NCI-H774 (cell line): Measurements from ENCODE around the gene PCNP.
"Not testable (repeated sequence)": the region's sequence is repeated elsewhere in the genome, so short reads cannot be mapped to it uniquely, and the experiment has no call there.

Experiments
- DNase-seq: peaks from one replicate; lab custom pipeline; 2025; lab: John Stamatoyannopoulos, UW

The PCNP gene

DNA sequence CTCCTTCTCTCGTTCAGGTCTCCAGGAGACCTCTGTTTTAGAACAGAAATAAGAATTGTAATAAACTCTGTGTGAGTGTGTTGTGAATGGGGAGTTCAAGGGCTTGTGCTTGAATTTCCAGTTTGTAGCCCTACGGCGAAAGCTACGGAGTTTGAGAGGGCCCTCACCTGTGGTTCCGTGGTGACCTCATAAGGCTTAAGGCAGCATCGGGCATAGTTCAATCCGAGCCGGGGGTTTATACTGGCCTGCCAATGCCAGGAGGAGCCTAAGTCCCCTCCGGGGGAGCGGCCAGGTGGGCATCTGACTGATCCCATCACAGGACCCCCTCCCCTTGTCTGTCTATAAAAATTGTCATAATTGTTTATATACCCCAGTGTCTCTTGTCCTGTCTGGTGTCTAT, 59.2 kb downstream of the PCNP start:
- no peak for DNase-seq

DNA sequence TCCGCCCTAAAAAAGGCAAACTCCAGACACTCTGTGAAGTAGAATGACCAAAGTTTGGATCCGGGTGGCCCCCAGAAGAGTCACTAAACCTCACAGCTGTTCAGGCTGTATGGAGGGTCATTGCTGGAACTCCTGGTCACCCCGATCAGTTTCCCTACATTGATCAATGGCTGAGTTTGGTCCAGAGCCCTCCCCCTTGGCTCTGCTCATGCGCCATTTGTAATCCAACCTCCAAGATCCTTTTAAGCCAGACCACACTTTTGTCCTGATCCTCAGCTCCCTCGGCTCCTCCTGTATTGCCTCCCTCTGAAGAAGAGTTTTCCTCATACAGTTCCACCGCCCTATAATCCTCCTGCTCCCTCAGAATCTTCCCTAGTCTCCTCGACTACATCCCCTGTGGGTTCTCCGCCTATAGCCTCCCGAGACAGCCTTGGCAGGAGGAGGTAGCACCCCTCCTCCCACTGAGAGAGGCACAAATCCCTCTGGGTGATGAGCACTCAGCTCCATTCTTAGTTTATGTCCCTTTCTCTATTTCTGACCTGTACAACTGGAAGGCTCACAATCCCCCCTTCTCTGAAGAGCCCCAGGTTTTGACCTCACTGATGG, 60.7 kb downstream of the PCNP start:
- DNase-seq = no peak

DNA sequence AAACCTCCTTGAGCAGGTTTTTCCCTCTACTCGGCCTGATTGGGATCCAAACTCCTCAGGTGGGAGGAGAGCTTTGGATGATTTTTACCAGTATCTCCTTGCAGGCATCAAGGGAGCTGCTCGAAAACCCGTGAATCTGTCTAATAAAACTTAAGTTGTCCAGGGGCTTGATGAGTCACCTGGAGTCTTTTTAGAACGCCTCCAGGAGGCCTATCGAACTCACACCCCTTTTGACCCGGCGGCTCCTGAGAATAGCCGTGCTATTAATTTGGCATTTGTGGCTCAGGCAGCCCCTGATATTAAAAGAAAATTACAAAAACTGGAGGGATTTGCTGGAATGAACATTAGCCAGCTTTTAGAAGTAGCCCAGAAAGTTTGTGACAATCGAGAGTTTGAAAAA, 61.4 kb downstream of the PCNP start:
- no peak for DNase-seq

DNA sequence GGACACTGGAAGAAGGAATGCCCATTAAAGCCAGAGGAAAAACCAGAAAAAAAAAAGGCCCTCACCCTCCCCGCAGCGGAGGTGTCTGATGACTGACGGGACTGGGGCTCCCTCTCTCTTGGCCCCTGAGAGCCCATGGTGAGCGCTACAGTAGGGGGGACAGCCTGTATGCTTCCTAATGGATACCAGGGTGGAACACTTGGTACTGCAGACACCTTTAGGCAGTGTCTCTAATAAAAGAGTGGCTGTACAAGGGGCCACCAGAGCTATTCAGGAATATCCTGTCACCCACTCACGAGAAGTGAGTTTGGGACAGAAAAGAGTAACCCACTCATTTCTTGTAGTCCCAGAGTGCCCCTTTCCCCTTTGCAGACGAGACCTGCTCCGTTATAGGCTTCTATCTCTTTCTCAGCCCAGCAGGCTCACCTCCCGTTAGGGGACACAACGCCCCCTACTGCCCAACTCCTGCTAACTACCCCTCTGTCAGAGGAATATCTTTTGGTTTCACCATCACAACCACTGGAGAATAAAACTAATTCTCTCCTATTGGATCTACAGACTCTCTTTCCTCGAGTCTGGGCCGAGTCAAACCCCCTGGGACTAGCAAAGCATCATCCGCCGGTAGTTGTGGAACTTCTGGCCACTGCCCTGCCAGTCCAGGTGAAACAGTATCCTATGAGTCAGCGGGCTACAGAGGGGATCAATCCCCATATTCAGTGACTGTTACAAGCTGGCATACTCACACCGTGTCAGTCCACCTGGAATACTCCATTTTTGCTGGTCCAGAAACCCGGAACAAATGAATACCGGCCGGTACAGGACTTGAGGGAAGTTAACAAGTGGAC, 62.2 kb downstream of the PCNP start:
- DNase-seq = peak; percentile 33

DNA sequence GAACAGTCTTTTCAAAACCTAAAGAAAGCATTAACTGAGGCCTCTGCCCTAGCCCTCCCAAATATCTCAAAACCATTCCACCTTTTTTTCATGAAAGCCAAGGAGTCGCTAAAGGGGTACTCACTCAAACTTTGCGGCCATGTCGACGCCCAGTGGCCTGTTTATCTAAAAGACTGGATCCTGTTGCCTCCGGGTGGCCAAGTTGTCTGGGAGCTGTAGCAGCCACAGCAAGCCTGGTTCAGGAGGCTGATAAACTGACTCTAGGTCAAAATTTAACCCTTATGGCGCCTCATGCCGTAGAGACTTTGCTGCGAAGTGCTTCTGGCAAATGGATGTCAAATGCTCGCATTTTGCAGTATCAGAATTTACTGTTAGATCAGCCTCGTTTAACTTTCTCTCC, 63.5 kb downstream of the PCNP start:
- DNase-seq = no peak

DNA sequence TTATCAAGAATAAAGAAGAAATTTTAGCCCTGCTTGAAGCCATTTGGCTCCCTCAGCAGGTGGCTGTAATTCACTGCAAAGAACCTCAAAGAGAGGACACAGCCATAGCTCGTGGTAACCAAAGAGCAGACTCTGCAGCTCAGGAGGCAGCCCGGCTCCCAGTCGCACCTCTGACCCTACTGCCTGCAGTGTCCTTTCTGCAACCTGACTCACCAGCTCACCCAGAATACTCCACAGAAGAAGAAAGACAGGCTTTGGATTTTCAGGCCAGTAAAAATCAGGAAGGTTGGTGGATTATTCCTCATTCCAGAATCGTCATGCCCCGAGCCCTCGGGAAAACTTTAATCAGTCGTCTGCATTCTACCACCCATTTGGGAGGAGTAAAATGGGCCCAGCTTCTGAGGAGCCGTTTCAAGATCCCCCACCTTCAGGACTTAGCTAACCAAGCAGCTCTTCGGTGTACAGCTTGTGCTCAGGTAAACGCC, 64.3 kb downstream of the PCNP start:
- DNase-seq = no peak

DNA sequence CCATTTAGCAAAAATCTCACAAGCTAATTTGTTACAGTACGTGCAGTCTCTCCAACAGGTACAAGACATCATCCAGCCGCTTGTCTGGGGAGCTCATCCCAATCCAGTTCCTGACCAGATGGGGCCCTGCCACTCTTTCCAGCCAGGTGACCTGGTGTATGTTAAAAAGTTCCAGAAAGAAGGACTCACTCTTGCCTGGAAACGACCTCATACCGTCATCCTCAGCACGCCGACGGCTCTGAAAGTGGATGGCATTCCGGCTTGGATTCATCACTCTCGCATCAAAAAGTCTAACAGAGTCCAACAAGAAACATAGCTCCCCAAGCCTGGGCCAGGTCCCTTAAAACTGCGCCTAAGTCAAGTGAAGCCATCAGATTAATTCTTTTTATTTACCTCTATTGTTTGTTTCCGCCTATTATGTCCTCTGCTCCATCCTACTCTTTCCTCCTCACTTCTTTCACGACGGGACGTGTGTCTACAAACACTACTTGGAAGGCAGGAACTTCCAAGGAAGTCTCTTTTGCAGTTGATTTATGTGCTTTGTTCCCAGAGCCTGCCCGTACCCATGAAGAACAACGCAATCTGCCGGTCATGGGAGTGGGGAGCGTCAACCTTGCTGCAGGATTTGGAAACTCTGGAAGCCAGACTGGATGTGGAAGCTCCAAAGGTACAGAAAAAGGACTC, 65.4 kb downstream of the PCNP start:
- DNase-seq = no peak

DNA sequence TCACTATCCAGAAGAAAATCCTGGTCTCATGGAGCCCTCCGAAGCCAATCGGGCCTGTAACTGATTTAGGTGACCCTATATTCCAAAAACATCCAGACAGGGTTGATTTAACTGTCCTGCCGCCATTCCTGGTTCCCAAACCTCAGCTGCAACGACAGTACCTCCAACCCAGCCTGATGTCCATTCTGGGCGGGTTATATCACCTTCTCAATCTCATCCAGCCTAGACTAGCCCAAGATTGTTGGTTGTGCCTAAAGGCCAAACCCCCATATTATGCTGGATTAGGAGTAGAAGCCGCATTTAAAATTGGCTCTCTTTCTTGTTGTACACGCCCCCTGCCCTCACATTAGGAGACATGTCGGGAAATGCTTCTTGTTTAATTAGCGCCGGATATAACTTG, 66.3 kb downstream of the PCNP start:
- no peak for DNase-seq

DNA sequence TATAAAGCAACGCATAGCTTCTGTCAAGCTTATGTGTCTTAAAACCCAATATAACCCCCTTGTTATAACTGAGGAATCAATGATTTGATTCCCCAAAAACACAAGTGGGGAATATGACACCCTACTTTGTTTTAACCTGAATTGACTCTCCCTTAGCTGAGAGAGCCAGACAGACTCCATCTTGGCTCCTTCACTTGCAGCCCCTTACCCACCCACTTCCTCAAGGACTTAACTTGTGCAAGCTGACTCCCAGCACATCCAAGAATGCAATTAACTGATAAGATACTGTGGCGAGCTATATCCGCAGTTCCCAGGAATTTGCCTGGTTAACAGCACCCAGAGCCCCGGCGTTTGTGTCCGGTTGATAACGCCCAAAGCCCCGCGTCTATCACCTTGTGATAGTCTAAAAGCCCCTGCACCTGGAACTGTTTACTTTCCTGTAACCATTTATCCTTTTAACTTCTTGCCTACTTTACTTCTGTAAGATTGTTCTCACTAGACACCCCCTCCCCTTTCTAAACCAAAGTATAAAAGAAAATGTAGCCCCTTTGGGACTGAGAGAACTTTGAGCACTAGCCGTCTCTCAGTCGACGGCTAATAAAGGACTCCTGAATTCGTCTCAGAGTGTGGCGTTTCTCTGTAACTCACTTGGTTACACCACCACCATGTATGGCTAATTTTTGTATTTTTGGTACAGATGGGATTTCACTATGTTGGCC, 67.6 kb downstream of the PCNP start:
- DNase-seq = not testable (repeated sequence)

DNA sequence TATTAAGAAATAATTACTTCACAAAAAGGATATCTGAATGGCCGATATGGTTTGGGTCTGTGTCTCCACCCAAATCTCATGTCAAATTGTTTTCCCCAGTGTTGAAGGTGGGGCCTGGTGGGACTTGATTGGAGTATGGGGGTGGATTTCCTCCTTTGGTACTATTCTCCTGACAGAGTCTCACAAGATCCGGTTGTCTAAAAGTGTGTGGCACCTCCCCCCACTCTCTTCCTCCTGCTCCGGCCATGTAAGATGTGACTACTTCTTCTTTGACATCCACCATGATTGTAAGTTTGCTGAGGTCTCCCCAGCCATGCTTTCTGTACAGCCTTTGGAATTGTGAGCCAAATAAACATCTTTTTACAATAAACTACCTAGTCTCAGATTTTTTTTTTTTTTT, 68.5 kb downstream of the PCNP start:
- DNase-seq = no peak

DNA sequence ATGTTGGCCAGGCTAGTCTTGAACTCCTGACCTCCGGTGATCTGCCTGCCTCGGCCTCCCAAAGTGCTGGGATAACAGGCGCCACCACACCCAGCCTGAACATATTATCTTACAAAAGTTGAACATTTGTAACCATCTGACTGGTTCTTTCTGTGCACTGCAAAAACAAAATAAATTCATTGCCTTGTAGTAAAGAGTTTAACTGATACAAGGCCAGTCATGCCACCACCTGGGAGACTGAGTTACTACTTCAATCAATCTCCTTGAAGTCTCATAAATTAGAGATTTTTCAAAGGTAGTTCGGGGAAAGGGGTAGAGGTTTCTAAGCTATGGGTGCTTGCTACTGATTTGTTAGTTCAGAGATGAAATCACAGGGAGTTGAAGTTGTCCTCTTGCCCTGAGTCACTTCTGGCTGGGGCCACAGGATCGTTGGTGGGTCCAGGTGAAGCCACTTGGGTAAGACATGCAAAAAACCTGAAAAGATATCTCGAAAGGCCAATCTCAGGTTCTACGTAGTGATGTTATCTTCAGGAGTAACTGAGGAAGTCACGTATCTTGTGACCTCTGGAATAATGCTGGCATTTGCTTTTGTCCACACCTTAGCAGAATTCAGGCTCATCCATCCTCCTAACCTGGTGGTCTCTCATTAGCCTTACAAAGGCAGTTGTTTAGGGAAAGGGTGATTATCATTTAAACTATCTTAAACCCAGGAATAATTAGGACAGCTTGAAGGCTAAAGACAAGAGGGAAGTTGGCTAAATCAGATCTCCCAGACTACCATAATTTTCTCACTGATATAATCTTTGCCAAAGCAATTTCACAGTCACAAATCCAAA, 69.2 kb downstream of the PCNP start:
- DNase-seq = no peak
